HS-27A (cell line): ENCODE results near the gene FBH1.
"Not testable (repeated sequence)": the region's sequence is repeated elsewhere in the genome, so short reads cannot be mapped to it uniquely, and the experiment has no call there.

Source experiments
- DNase-seq: peaks from one replicate; pipeline ENCODE4 v3.0.0-alpha.2; 2012; ENCODE audit warnings: low read depth, missing footprints

The FBH1 gene

GRCh38 chr10:5959581-5960069 is 69.6 kb downstream of the FBH1 start:
- no peak for DNase-seq

GRCh38 chr10:5960070-5960972 is 70.3 kb downstream of the FBH1 start:
- no peak for DNase-seq

- DNase-seq: not testable (repeated sequence)
Observed at GRCh38 chr10:5960973-5961275, 70.9 kb downstream of the FBH1 start.

- DNase-seq: no peak
Observed at GRCh38 chr10:5961405-5962100, 71.5 kb downstream of the FBH1 start.

GRCh38 chr10:5962358-5962940 is 72.4 kb downstream of the FBH1 start:
- not testable (repeated sequence) for DNase-seq

- no peak for DNase-seq
Observed at GRCh38 chr10:5963071-5963470, 73.0 kb downstream of the FBH1 start.

GRCh38 chr10:5963591-5963990 is 73.5 kb downstream of the FBH1 start:
- DNase-seq: no peak

- no peak for DNase-seq
Observed at GRCh38 chr10:5964736-5965135, 74.7 kb downstream of the FBH1 start.

- no peak for DNase-seq
Observed at GRCh38 chr10:5965266-5965665, 75.2 kb downstream of the FBH1 start.

GRCh38 chr10:5968037-5968680 is 78.1 kb downstream of the FBH1 start:
- DNase-seq: no peak

- DNase-seq: no peak
Observed at GRCh38 chr10:5968681-5969453, 78.8 kb downstream of the FBH1 start.

GRCh38 chr10:5970066-5970465 is 80.0 kb downstream of the FBH1 start:
- DNase-seq: no peak

GRCh38 chr10:5970527-5970926 is 80.5 kb downstream of the FBH1 start:
- no peak for DNase-seq

- no peak for DNase-seq
Observed at GRCh38 chr10:5971315-5971832, 81.3 kb downstream of the FBH1 start.

- DNase-seq: no peak
Observed at GRCh38 chr10:5971886-5972285, 81.8 kb downstream of the FBH1 start.

- no peak for DNase-seq
Observed at GRCh38 chr10:5973069-5973468, 83.0 kb downstream of the FBH1 start.

GRCh38 chr10:5975641-5976473 is 85.8 kb downstream of the FBH1 start:
- no peak for DNase-seq

- no peak for DNase-seq
Observed at GRCh38 chr10:5976512-5977470, 86.7 kb downstream of the FBH1 start.
